NCI-H748 (cell line): Measurements from ENCODE around the gene YWHAB.

Experiments used
- DNase-seq: peaks from one replicate; lab custom pipeline; 2025; ENCODE audit not compliant: unreplicated experiment; lab: John Stamatoyannopoulos, UW

YWHAB gene

DNA sequence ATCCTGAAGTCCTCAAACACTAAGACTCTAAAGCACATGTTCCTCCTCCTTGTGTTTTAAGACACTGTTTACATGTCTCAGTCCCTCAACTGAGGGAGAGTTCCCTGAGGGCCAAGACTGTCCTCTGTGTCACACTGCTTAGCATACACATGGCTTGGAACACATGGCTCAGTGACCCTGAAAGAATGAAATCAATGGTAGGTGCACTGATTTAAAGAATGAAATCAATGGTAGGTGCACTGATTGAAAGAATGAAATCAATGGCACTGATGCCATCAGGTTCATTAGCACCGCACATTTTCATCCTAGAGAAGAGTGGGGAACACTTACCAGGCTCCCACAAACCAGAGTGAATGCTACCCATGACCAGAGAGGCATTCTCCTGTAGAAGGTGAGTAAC lies 64.9 kb downstream of the YWHAB start:
- no peak for DNase-seq

DNA sequence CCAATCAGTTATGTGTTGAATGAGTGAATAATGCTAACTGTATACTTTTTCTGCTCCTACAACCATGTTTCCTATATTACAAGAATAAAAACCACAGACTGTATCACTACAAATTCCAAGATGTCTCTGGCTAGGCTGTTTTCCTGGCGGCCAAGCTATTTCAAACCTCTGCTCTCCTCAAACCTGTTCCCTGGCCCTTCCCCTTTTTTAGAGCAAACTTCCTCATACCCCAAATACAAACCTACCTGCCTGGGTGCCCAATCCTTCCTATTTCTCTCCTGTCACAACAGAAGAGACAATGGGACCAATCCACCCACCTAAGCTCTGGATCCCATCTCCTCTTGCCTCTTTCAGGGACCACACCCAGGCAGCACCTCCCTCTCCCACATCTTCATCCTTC lies 67.2 kb downstream of the YWHAB start:
- no peak for DNase-seq

DNA sequence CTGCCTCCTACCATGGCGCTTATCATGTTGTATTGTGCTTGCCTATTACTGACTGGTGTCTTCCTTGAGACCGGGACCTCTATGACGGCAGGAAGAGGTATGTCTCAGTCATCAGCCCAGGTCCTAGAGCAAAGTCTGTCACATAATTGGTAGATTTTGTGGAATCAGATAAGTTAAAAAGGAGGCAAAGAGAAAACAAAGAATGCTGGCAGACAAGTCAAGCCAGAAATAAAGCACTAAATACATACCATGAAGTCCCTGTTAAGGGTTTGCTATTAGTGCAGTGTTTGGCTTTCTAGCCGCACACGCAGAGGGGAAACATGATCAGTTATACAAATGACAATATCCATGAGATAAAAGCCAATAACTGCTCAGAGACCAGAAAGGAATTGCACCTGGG lies 68.7 kb downstream of the YWHAB start:
- no peak for DNase-seq

GRCh38 chr20:44955270-44955669 lies 69.8 kb downstream of the YWHAB start:
- DNase-seq: no peak

- no peak for DNase-seq
Observed at GRCh38 chr20:44956410-44956809, 70.9 kb downstream of the YWHAB start.
